ENCODE results near the gene AGBL4.

- TF ChIP-seq USF2 (IDR thresholded peaks at IDR 0.05; ENCODE audit: low read depth, low read length) (no peak), RCOR1 (IDR thresholded peaks at IDR 0.05; ENCODE audit: insufficient replicate concordance, low read length) (no peak), CTCF (conservative IDR thresholded peaks at IDR 0.05; ENCODE audit: low read depth, low read length) (no peak)
Measured at GRCh38 chr1:48848035-48848434, 1175.7 kb downstream of the AGBL4 start.
